ENCODE measurements around the gene GPR62.

DNA sequence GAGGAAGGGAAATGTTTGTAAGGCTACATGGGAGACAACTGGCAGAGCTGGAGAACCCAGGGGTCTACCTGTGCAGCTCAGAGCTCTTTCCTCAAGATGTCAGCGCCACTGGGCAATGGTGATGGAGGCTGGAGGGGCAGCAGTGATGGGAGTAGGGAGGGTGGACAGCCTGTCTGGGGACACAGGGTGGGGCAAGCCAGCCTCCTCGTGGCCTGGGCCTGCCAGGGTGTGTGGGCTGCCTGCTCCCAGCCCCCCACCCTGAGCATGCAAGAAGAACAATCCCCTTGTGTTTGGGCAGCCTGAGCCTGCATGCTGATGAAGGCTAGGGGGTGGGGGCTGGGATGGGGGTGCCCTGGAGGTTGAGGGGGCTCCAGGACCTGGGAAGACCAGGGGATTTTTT, 10.8 kb downstream of the GPR62 start:
- TF ChIP-seq POLR2A (IDR thresholded peaks at IDR 0.05; ENCODE audit: low read depth, low read length) = no peak
- no peak for TF ChIP-seq TAF1 (IDR thresholded peaks at IDR 0.05; ENCODE audit: borderline replicate concordance, low read depth, low read length)
